Measurements from ENCODE around the gene NPRL2.

Gene NPRL2

GRCh38 chr3:50303013-50303815 lies 47.4 kb downstream of the NPRL2 start, which contains the start of gene HYAL1:
Gene HYAL1, minus strand, starts transcription at chr3:50303574. Its CDS starts 618 bp downstream, at chr3:50302956.
- DNase-seq, result no peak

GRCh38 chr3:50302095-50303012 lies 48.2 kb downstream of the NPRL2 start:
- no peak for DNase-seq

GRCh38 chr3:50300681-50301254 lies 49.8 kb downstream of the NPRL2 start:
- DNase-seq, result no peak

DNA sequence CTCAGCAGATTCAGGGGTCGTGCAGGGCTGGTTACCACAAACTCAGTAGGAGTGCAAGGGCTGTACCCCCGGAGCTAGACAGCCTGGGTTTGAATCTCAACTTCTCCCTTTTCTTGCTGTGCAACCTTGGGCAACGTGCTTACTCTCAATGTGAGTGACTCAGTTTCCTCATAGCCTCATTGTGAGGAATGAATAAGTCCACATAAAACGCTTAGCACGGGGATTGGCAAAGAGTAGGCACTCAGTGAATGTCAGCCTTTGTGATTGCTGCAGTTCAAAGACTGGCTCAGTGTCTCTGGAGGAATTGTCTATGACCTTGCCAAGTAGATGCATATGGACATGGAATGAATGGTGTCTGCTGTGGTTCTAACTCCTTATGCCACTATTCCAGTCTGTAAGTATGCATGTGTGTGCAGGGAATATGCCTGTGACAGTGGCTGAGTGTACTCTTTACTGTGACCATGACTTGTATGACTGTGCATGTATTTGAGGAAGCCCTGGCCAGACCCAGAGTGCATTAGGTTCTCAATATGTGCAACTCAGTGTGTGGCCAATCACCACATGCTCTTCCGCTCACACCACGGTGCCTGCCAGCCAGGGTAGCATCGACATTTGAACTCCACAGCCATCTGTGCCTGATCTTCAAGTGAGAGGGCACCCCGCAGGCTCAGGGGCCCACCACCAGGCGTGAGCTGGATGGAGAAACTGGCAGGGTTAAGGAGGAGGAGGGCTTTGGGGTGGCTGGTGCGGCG lies 50.5 kb downstream of the NPRL2 start:
- DNase-seq, result no peak

DNA sequence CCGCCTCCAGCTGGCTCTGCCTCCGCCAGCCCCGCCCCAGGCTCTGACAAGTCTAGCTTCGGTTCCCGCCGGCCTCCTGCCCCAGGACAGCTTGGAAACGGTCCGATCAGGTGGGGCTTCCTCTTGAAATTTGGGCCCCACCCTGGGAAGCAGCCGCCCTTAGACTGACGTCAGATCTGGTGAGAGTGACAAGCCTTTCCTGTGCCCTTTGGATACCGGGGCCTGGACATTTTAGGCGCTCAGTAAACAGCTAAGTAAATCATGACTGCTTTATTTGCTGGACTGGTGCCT lies 51.0 kb downstream of the NPRL2 start:
- DNase-seq, result no peak

DNA sequence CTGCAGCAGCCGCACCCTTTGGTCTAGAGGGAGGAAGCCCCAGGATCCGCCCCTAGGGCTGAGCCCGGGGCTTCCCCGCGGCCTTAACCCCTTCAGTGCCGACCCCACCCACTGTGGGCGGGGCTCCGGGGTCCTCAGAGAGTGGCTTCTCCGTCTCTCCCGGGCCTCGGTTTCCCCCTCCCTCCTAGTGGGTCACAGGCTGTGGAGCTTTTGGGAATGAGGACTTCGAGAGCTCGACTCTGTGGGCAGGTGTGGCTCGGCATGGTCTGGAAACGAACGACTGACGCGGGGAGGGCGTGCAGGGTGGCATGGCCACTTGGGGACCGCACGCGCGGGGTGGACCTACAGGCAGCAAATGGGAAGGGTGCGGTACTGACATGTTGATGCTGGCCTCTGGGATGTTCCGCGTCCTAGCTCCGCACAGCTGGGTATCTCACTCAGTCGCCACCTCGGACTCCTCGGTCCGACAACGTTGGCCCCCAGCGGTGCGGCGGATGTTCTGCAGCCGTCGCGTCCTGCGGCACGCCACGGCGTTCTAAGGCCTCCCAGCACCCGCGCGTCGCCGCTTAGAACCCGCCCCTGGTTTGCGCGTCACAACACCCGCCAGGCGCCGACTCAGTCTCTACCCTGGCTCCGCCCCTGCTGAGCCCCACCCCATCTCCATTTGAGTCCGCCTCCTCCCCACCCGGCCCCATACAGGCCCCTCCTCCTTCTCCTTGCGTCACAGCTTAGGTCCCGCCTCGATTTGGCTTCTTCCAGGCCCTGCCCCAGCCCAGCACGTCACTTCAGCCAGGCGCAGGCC lies 51.5 kb downstream of the NPRL2 start, which contains the start of the genes HYAL3 and NAA80:
Gene HYAL3, minus strand, starts transcription at position 570 of the 802 bp plus-strand sequence. CDS start 3,803 bp downstream, outside the sequence.
Gene NAA80, minus strand, starts transcription at position 570 of the 802 bp plus-strand sequence. CDS start 1,942 bp downstream, outside the sequence.
- peak; percentile 91 for DNase-seq

DNA sequence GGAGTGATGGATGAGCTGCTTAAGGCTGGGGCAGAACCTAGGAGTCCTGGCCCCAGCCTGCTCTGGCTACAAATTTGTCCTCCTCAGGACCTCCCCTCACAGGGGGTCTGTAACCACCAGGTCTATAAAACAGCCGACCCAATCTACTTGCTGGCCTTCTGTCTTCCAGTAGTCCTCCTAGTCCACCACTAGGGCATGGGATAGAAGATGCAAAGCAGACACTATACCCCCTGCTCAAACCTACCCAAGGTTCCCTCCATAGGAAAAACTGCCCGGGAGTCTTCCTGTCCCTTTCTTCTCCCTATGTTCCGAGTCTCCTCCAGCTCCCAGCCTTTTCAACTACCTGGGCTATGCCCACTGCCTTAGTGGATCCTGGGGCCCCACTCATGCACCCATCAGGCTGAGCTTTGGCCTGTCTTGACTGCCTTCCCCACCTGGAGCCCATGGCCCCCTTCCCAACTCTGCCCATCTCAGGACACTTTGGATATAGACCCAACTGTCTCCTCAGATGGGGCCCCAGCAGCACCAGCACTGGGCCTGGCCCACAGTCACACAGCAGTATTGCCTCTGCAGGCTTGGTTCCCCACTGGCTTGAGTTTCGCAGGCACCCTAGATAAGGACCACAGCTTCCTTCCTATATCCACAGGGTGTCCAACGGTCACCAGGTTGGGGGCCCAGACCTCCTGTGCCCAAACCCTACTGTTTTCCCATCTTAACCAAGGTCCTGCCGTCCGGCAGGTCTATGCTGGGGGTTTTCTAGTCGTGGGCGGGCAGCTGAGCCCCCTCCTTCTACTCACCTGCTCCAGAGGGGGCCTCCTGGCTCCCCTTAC lies 52.5 kb downstream of the NPRL2 start:
- no peak for DNase-seq

DNA sequence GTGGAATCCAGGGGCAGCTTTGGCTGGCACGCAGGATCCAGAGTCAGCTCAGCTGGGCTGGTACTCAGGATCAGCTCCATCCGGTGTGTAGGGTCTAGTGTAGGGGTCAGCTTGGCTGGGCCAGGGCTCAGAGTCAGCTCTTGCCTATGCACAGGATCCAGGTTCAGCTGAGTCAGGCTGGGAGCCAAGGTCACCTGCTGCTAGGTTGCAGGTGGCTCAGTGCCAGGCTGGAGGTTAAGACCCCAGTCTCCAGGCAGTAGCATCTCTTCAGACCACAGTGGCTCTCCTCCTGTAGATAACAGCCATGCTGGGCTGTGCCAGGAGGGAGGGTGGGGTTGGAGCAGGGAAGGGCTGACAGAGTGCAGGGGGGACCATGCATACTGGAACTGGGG lies 53.2 kb downstream of the NPRL2 start:
- DNase-seq, result no peak

All from COR-L47 (cell line).